HG02571 (cell line): ENCODE measurements around the gene HS1BP3.

Experiments
- ATAC-seq: cut with Tn5 transposase; IDR thresholded peaks from one replicate; pipeline ENCODE4 v1.9.1; 2021; ENCODE audit warnings: mild to moderate bottlenecking, moderate library complexity; ENCODE audit not compliant: unreplicated experiment

Gene HS1BP3

GRCh38 chr2:20604951-20605381 is 45.9 kb downstream of the HS1BP3 start:
- ATAC-seq: no peak

GRCh38 chr2:20604401-20604911 is 46.4 kb downstream of the HS1BP3 start:
- no peak for ATAC-seq

- ATAC-seq: no peak
These were observed 47.1 kb downstream of the HS1BP3 start for GRCh38 chr2:20603791-20604190.

- no peak for ATAC-seq
These were observed 48.1 kb downstream of the HS1BP3 start for GRCh38 chr2:20602803-20603202.

- ATAC-seq: no peak
These were observed 50.1 kb downstream of the HS1BP3 start for GRCh38 chr2:20600756-20601325.

GRCh38 chr2:20599861-20600461 is 50.9 kb downstream of the HS1BP3 start:
- ATAC-seq: no peak

GRCh38 chr2:20599001-20599600 is 51.8 kb downstream of the HS1BP3 start:
- ATAC-seq: no peak

GRCh38 chr2:20597860-20598183 is 53.1 kb downstream of the HS1BP3 start:
- ATAC-seq: no peak

GRCh38 chr2:20596973-20597859 is 53.7 kb downstream of the HS1BP3 start:
- no peak for ATAC-seq

GRCh38 chr2:20596193-20596972 is 54.5 kb downstream of the HS1BP3 start:
- ATAC-seq: peak; percentile 0

- peak; percentile 85 for ATAC-seq
These were observed 55.3 kb downstream of the HS1BP3 start for GRCh38 chr2:20595439-20596192.

GRCh38 chr2:20594957-20595356 is 55.9 kb downstream of the HS1BP3 start:
- peak; percentile 2 for ATAC-seq

GRCh38 chr2:20594048-20594750 is 56.7 kb downstream of the HS1BP3 start:
- ATAC-seq: no peak

- no peak for ATAC-seq
These were observed 57.5 kb downstream of the HS1BP3 start for GRCh38 chr2:20593072-20594034.

- ATAC-seq: no peak
These were observed 58.5 kb downstream of the HS1BP3 start for GRCh38 chr2:20592106-20593071.

- ATAC-seq: no peak
These were observed 60.0 kb downstream of the HS1BP3 start for GRCh38 chr2:20590704-20591515.
